PC-9 (cell line): Measurements from ENCODE around the gene EDARADD. TPM values are rescaled to one million over a fixed set of nuclear protein-coding genes. Genes with fewer than 3 reads are reported as not detected.
"Not testable (repeated sequence)": the region's sequence is repeated elsewhere in the genome, so short reads cannot be mapped to it uniquely, and the experiment has no call there.

Experiments used
- BruUV-seq: library from RNA; stranded (reverse); fragments of 400-500 nt; replicated peaks from 2 replicates; lab custom pipeline; 2021; lab: Mats Ljungman, UMichigan
- CTCF ChIA-PET: fragments of 300-600 bp; sonication (Branson Sonifier 250); formaldehyde crosslinking; loops from one replicate; lab custom pipeline; 2022; ENCODE audit warnings: antibody characterized with exemption; lab: Charles Lee
- POLR2A ChIA-PET: fragments of 300-600 bp; sonication (Branson Sonifier 250); formaldehyde crosslinking; loops from one replicate; lab custom pipeline; 2022; ENCODE audit warnings: antibody characterized with exemption; ENCODE audit not compliant: unreplicated experiment; lab: Charles Lee
- DNase-seq, 2 experiments: peaks; one replicate each; pipeline versions ENCODE4 v3.0.0 to v3.0.0-alpha.2; 2015 to 2022; ENCODE audit warnings: mixed read lengths in 1 of 2
- H2AFZ ChIP-seq: fragments of 200-600 bp; sonication (generic); 2 replicates; pipeline ENCODE4 v1.8.1; 2017; ENCODE audit warnings: antibody characterized with exemption
- H3F3A ChIP-seq: fragments of 200-600 bp; sonication (generic); 2 replicates; pipeline ENCODE4 v1.8.1; 2017; ENCODE audit warnings: antibody characterized with exemption, mild to moderate bottlenecking, low read depth; ENCODE audit not compliant: insufficient read depth
- H3K27ac ChIP-seq: fragments of 200-600 bp; sonication (generic); 2 replicates; pipeline ENCODE4 v1.6.1; 2016; ENCODE audit warnings: mixed run types
- H3K27me3 ChIP-seq: fragments of 200-600 bp; sonication (generic); 2 replicates; pipeline ENCODE4 v1.6.1; 2016; ENCODE audit warnings: low read depth, mixed run types; ENCODE audit not compliant: insufficient read depth
- H3K36me3 ChIP-seq: fragments of 200-600 bp; sonication (generic); 2 replicates; pipeline ENCODE4 v1.6.1; 2016; ENCODE audit warnings: low read depth, mixed run types
- H3K4me1 ChIP-seq: fragments of 200-600 bp; sonication (generic); replicated peaks from 2 replicates; pipeline ENCODE4 v1.6.1; 2016; ENCODE audit warnings: mixed run types; ENCODE audit not compliant: insufficient read depth
- H3K4me2 ChIP-seq: fragments of 200-600 bp; sonication (generic); 2 replicates; pipeline ENCODE4 v1.6.1; 2017; ENCODE audit warnings: mixed run types
- H3K4me3 ChIP-seq: fragments of 200-600 bp; sonication (generic); 2 replicates; pipeline ENCODE4 v1.6.1; 2016; ENCODE audit warnings: mixed run types
- H3K79me2 ChIP-seq: fragments of 200-600 bp; sonication (generic); 2 replicates; pipeline ENCODE4 v1.6.1; 2017; ENCODE audit warnings: low read depth, mixed run types
- H3K9me2 ChIP-seq: fragments of 200-600 bp; sonication (generic); 2 replicates; pipeline ENCODE4 v1.8.1; 2017; ENCODE audit warnings: mild to moderate bottlenecking; ENCODE audit not compliant: insufficient read depth
- H3K9me3 ChIP-seq: fragments of 200-600 bp; sonication (generic); 2 replicates; pipeline ENCODE4 v1.8.1; 2016; ENCODE audit warnings: low read depth; ENCODE audit not compliant: insufficient read depth
- H4K20me1 ChIP-seq: fragments of 200-600 bp; sonication (generic); 2 replicates; pipeline ENCODE4 v1.8.1; 2017; ENCODE audit not compliant: insufficient read depth
- EZH2 ChIP-seq: fragments of 200-600 bp; sonication (generic); IDR thresholded peaks from 2 replicates; pipeline ENCODE4 v1.8.0; 2017; ENCODE audit warnings: antibody characterized with exemption, low read depth
- intact Hi-C: fragments of 100-400 bp; cut with micrococcal nuclease; formaldehyde crosslinking; loops from one replicate; pipeline ENCODE4 v1.10.0; 2022; ENCODE audit not compliant: unreplicated experiment
- total RNA-seq: library from RNA; stranded (reverse); gene quantifications from 2 replicates; pipeline ENCODE4 v1.2.3, GENCODE V29; 2021
- TF ChIP-seq, protein P1 (sequence below): fragments of 200-600 bp; sonication (generic); conservative IDR thresholded peaks from 2 replicates; pipeline ENCODE4 v1.6.1; 2017; ENCODE audit warnings: mixed run types, antibody characterized with exemption, mild to moderate bottlenecking, moderate library complexity

The EDARADD gene
- total RNA-seq, 1 experiment from 2014 or later: not detected

GRCh38 chr1:236363237-236363636 lies 30.8 kb upstream of the EDARADD start:
- intact Hi-C loops: no loop called here
- no peaks in the 10 kb centered on the region for H3K27me3 ChIP-seq
- no peaks in the 10 kb centered on the region for H3F3A ChIP-seq
- no peak for TF ChIP-seq EZH2
- TF ChIP-seq, protein P1, sequence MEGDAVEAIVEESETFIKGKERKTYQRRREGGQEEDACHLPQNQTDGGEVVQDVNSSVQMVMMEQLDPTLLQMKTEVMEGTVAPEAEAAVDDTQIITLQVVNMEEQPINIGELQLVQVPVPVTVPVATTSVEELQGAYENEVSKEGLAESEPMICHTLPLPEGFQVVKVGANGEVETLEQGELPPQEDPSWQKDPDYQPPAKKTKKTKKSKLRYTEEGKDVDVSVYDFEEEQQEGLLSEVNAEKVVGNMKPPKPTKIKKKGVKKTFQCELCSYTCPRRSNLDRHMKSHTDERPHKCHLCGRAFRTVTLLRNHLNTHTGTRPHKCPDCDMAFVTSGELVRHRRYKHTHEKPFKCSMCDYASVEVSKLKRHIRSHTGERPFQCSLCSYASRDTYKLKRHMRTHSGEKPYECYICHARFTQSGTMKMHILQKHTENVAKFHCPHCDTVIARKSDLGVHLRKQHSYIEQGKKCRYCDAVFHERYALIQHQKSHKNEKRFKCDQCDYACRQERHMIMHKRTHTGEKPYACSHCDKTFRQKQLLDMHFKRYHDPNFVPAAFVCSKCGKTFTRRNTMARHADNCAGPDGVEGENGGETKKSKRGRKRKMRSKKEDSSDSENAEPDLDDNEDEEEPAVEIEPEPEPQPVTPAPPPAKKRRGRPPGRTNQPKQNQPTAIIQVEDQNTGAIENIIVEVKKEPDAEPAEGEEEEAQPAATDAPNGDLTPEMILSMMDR: no peak
- DNase-seq: no peak
- H3K79me2 ChIP-seq: no peaks in the 10 kb centered on the region
- H3K4me3 ChIP-seq: no peak overlapping the region
- no peak overlapping the region for H3K27ac ChIP-seq
- CTCF ChIA-PET: no interaction called here
- H3K9me2 ChIP-seq: no peaks in the 10 kb centered on the region
- no peaks in the 10 kb centered on the region for H4K20me1 ChIP-seq
- H2AFZ ChIP-seq: no peak overlapping the region
- no peaks in the 10 kb centered on the region for H3K36me3 ChIP-seq
- H3K4me1 ChIP-seq: no peaks in the 10 kb centered on the region
- H3K9me3 ChIP-seq: no peaks in the 10 kb centered on the region
- no TSS peak for BruUV-seq
- H3K4me2 ChIP-seq: no peak overlapping the region
- POLR2A ChIA-PET: no interaction called here

DNA sequence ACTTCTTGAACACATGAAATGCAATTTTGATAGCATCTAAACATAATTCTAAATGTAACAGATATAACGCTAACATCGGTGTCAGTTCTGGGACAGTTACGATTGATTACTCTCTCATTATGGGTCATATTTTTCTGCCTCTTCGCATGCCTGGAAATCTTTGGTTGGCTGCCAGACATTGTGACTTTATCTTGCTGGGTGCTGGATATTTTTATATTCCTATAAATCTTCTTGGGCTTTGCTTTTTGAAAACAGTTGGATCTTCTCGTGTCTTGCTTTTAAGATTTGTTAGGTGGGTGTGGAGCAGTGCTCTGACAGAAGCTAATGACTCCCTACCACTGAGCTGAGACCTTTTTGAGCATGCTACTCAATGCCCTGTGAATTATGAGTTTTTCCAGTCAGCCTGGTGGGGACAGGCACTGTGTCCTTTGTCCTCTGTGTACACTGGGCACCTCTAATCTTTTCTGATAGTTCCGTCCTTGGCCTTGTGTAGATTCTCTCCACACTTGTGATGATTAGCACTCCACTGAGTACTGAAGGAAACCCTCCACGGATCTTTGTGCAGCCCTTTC lies 28.0 kb upstream of the EDARADD start:
- BruUV-seq: no TSS peak
- H3K27ac ChIP-seq: no peak overlapping the region
- no peak overlapping the region for H3K4me2 ChIP-seq
- no peak overlapping the region for H3K4me3 ChIP-seq
- H3K9me3 ChIP-seq: no peaks in the 10 kb centered on the region
- ChIA-PET CTCF (no interaction called here), POLR2A (no interaction called here)
- TF ChIP-seq, protein P1: no peak
- no peak for TF ChIP-seq EZH2
- H3K36me3 ChIP-seq: no peaks in the 10 kb centered on the region
- H3K4me1 ChIP-seq: no peaks in the 10 kb centered on the region
- DNase-seq: no peak
- no peaks in the 10 kb centered on the region for H3K27me3 ChIP-seq
- intact Hi-C loops: no loop called here
- H2AFZ ChIP-seq: no peak overlapping the region
- no peaks in the 10 kb centered on the region for H3F3A ChIP-seq
- no peaks in the 10 kb centered on the region for H3K79me2 ChIP-seq
- no peaks in the 10 kb centered on the region for H3K9me2 ChIP-seq
- H4K20me1 ChIP-seq: no peaks in the 10 kb centered on the region

DNA sequence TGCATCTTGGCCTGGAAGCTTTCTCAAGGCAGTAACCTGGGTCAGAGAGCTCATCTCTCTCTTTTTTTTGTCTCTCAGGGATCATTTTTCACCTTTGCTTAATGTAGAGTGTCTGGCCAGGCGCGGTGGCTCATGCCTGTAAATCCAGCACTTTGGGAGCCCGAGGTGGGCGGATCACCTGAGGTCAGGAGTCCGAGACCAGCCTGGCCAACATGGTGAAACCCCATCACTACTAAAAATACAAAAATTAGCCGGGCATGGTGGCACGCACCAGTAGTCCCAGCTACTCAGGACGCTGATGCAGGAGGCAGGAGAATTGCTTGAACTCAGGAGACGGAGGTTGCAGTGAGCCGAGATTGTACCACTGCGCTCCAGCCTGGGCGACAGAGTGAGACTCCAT lies 27.4 kb upstream of the EDARADD start:
- H3K9me2 ChIP-seq, H3F3A ChIP-seq, DNase-seq, H3K4me1 ChIP-seq, H3K4me3 ChIP-seq, H3K27ac ChIP-seq, H3K36me3 ChIP-seq, H2AFZ ChIP-seq, H3K27me3 ChIP-seq, H3K4me2 ChIP-seq, intact Hi-C loops, BruUV-seq, H3K79me2 ChIP-seq, H3K9me3 ChIP-seq, H4K20me1 ChIP-seq, POLR2A ChIA-PET, CTCF ChIA-PET: not testable (repeated sequence)

DNA sequence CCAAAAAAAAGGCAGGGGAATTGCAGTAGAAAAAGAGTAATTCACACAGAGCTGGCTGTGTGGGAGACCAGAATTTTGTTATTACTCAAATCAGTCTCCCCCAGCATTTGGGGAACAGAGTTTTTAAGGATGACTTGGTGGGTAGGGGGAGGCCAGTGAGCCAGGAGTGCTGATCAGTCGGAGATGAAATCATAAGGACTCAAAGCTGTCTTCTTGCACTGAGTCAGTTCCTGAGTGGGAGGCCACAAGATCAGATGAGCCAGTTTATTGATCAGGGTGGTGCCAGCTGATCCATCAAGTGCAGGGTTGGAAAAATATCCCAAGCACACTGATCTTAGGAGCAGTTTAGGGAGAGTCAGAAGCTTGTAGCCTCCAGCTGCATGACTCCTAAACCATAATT lies 23.7 kb upstream of the EDARADD start:
- H3K9me2 ChIP-seq: no peaks in the 10 kb centered on the region
- CTCF ChIA-PET: no interaction called here
- H3K4me1 ChIP-seq: no peaks in the 10 kb centered on the region
- no peaks in the 10 kb centered on the region for H4K20me1 ChIP-seq
- no peak for DNase-seq
- no peak overlapping the region for H2AFZ ChIP-seq
- H3F3A ChIP-seq: no peaks in the 10 kb centered on the region
- no peaks in the 10 kb centered on the region for H3K36me3 ChIP-seq
- TF ChIP-seq, protein P1: no peak
- TF ChIP-seq EZH2: no peak
- POLR2A ChIA-PET: no interaction called here
- H3K4me2 ChIP-seq: no peak overlapping the region
- no peak overlapping the region for H3K4me3 ChIP-seq
- H3K79me2 ChIP-seq: no peaks in the 10 kb centered on the region
- no peaks in the 10 kb centered on the region for H3K27me3 ChIP-seq
- intact Hi-C loops: no loop called here
- no peak overlapping the region for H3K27ac ChIP-seq
- BruUV-seq: no TSS peak
- H3K9me3 ChIP-seq: no peaks in the 10 kb centered on the region
